IPS-NIHi7 (cell line): ENCODE results near the gene KCND3.
A peak's percentile ranks its signal among the peaks of the same experiment; 100 is the strongest.

Experiments
- DNase-seq: peaks from one replicate; pipeline ENCODE4 v3.0.0; 2012; ENCODE audit warnings: mixed read lengths; ENCODE audit errors: extremely low spot score

Gene KCND3

DNA sequence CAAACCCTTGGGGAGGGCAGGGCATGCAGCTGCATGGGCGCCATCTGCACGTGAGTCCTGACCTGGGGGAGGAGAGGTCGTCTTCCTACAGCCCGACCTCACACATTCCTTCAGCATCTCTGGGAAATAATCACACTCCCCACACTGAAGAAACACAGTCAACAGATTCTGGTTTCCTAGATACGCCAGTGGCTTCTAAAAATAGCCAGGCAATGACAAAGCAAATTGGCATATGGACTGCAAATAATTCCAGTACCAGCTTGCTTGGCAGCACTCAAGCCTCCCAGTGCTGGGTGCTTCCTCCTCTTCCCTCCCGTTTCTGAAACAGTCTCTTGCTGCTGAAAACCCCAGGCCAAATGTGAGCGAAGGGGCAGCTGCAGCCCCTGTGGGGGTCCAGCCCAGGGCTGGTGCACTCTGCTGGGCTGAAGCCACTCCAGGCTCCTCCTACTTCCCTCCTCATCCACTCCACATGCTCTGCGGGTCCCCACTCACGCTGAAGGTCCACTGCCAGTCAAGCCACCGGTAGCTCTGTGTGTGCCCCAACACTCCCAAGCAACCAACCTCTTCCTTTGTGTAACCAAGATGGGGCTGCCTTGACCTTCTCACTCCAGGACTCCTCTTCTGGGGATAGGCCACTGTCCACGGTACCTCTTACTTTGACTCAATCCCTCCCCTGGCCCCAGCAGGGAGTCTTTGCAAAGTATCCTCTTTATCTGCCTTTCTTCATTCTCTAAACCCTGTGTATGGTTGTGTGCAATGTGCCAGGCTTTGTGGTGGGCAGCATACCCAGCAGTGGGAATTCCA is 69.0 kb downstream of the KCND3 start:
- DNase-seq: no peak

DNA sequence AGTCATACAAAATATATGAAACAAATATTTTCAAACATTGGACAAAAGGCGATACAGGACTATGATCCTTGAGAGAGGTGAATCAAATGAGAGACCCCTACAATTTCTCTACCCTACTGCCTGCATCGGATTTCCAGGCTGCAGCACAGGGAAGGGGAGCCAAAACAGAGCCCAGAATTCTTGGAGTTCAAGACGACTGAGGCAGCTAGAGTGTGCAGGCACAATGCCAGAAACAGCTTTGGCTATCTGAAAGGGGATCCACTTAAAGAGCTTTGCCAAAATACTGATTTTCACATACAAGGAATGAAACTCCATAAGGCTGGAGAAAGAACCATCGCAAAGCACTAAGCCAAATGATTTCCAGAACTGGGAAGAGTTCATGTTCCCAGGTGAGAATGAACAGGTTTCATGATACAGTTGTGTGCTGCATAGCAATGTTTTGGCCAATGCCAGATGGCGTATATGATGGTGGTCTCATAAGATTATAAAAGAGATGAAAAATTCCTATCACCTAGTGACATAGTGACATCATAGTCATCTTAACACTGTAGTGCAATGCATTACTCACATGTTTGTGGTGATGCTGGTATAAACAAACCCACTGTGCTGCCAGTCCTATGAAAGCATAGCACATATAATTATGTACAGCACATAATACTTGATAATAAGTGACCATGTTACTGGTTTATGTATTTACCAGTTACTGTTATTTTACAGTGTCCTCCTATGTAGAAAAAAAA is 77.5 kb downstream of the KCND3 start:
- no peak for DNase-seq

- no peak for DNase-seq
Observed at GRCh38 chr1:111911061-111911460, 78.4 kb downstream of the KCND3 start.

- peak; percentile 30 for DNase-seq
Observed at GRCh38 chr1:111909030-111909429, 80.4 kb downstream of the KCND3 start.

DNA sequence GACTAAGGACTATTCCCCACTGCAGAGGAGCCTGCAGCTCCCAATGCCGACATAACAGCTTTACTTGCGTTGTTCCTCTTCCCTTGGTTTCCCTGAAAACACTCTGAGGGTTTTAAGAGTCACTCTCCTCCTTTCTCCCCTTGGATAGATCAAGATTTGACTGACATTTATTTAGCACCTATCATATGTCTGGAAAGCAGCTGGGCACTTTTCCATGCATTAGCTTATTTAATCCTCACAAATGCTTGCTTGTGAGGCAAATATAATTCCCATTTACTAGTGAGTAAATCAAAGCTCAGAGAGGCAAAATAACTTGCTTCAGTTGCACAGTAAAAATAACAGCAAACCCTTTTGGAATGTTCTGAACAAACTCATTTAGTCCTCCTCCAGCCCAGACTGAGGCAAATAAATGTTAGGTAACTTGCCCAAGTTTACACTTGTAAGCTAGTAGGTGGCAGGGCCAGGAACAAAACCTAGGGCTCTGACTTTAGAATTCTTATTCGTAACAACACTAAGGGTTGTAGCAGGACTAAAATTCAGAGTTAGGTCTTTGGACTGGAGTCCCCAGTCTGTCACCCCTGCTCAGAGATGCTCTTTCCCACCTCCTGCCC is 81.4 kb downstream of the KCND3 start:
- no peak for DNase-seq

- DNase-seq: no peak
Observed at GRCh38 chr1:111907321-111907720, 82.1 kb downstream of the KCND3 start.

DNA sequence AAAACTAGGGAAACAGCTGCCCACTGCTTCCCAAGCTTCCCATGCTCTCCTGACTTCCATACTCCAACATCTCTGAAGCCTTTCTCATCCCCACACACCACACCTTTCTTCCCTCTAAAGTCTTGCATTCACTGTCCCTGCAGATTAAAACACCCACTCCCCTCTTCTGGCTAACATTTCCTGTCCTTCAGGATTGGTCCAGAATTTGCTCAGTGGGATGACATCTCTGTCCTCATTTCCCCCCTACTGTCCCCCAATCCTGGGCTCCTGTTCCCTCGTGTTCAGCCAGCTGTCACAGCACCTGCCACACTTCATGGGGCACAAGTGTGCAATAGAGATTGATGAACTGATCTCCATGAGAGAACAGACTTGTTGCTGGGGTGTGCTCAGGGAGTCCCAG is 82.7 kb downstream of the KCND3 start:
- DNase-seq: no peak

DNA sequence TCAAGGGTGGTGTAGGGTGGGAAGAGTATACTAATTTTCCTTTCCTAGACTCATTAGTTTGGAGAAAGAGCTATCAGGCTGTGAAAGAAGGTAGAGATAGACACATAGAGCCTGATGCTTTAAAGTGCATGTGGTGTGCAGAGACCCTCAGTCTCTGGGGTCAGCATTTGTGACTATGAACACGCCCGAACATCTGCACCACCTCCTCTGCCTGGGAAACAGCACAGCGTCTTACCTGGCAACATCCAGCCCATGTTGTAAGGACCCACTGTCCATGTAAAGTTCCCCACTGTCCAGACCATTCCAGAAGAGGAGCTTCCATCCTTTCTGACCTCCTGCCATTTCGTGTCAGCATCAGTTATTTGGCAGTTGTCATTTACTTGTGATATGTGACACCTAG is 83.4 kb downstream of the KCND3 start:
- DNase-seq: no peak

- no peak for DNase-seq
Observed at GRCh38 chr1:111904478-111905218, 84.8 kb downstream of the KCND3 start.

GRCh38 chr1:111903871-111904449 is 85.5 kb downstream of the KCND3 start:
- no peak for DNase-seq

DNA sequence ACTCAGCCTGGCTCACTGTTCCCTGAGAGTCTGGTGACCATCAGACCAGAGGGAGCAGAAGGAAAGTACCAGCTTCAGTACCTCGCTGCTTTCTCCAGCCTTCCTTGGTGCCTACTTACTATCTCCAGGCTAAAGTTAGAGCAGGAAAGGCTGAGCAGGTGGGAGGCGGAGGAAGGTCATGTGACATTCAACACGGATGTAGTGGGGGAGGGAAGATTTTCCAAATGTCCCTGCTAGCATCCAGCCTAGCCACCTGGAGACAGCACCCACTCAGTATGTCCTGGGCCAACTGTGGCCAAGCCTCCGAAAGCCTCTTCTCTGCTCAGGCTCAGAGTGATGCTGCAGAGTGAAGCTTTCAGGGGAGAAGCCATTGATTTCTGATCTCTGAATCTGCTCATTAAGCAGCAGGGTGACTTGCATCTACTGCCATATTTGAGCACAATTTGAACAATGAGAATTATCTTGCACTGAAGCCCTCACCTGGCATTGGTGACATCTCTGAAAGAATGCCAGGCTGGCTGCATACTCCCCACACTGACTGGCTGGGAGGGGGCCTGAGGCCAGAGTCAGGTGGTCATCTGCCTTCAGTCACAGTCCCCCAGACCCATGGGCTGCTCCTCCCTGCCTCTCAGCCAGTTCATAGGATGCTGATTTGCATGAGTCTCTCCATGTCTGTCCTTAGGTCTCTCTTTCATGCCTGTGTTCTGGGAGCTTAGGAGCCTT is 86.2 kb downstream of the KCND3 start:
- DNase-seq: no peak

- peak; percentile 59 for DNase-seq
Observed at GRCh38 chr1:111895469-111895868, 94.0 kb downstream of the KCND3 start.

DNA sequence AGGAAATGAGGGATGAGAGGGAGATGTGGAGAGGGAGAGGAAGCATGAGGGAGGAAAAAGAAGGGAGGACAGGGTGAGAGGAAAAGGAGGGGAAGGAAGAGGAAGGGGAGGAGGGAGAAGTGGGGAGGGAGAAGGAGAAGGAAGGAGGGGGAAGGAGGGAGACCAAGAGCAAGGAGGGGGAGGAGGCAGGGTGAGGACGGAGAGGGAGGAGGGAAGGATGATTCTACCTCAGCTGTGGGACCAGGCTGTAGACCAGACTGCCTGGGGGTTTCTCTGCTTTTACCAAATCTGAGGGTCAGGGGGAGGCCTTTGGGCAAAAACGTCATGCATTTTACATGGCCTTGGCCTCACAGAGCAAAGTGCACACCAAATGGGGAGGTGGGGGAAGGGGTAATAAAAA is 94.5 kb downstream of the KCND3 start:
- DNase-seq: no peak

DNA sequence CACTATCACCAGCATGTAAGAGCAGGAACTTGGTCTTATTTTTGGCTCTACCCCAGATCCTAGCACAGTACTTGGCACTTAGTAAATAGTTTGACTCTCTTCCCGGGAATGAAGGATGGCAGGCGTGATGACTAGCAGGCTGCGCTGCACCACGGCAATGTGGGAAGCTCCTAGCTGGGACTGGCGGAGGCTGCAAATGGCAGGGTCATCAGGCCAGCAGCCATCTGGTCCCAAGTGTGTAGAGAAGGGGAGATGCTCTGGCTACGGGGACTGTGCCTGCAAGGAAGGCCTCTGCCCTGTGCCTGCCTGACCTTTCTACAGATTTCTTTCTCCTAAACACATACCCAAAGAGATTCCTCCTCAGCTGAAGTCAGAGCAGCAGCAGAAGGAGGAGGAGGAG is 95.0 kb downstream of the KCND3 start:
- DNase-seq: no peak

GRCh38 chr1:111891566-111891965 is 97.9 kb downstream of the KCND3 start:
- DNase-seq: no peak

DNA sequence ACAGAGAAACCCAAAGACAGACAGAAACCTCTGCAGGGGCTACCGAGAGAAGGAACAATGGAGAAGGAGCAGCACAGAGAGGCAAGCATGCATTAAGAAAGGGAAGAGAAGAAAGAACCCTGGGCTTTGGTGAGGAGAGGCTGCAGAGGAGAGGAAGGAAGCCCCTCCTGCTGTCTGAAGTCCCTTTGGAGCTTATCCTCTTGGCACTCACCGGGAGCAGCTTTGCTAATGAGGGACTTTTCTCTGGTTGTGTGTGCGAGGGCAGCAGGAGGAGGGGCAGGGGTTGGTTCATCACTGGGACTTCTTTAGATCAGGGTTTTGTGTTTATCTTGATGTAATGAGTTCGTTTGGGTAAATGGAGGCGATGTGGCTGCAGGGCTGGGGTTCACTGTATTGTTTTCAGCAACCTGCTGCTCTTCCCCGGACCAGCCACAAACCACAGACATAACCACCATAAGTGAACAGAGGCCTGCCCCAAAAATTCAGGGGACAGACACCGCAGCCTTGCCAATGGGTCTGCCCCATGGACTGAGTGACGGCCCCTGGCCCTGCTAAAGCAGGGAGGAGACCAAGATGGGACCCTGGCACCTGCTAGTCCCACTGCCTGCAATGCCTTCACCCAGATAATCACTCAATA is 100.6 kb downstream of the KCND3 start:
- DNase-seq: peak; percentile 29

GRCh38 chr1:111887875-111888274 is 101.6 kb downstream of the KCND3 start:
- DNase-seq: no peak

DNA sequence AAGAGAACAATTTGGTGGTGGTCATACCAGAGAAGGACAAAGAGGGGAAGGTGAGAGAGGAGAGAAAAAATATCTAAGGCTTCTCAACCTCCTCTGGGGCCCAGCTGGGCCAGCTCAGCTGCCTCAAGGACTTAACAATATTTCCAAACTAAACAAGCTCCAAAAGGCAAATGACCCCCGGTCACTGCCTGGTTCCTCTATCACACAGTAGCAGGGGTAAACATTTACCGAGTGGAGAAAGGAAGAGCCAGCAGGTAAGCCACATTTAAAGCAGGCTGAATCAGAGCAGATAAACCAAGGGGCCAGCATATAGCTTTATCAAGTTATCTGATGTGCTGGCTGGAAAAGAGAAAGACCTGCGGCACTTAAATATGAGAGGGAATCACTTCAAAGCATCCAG is 102.1 kb downstream of the KCND3 start:
- DNase-seq: no peak

DNA sequence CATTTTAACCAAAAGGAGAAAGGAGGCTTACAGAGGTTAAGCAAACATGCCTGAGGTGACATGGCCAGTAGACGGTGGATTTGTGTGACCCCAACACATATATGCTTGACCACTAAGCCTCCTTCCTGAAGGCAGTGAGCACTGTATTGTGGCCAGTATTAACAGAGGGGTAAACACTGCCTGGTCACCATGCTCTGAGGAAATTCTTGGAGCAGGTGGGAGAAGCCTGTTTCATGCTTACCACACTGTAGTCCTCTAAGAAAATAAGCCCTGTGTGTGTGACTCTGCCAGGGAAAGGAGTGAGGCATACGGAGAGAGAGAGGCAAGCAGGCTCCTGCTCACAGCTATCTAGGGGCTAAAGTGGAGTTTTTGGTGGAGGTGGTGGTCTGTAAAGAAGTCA is 102.7 kb downstream of the KCND3 start:
- DNase-seq: no peak

- no peak for DNase-seq
Observed at GRCh38 chr1:111884772-111885443, 104.6 kb downstream of the KCND3 start.
